Measurements from ENCODE around the gene CIDEA. TPM values are rescaled to one million over a fixed set of nuclear protein-coding genes. Genes with fewer than 3 reads are reported as not detected.
A peak's percentile ranks its signal among the peaks of the same experiment; 100 is the strongest.

The CIDEA gene
- total and polyA plus RNA-seq, 2 donors (not counting 1 experiment from before 2014, with no cell fraction given) = 0.12 to 1.7 TPM

DNA sequence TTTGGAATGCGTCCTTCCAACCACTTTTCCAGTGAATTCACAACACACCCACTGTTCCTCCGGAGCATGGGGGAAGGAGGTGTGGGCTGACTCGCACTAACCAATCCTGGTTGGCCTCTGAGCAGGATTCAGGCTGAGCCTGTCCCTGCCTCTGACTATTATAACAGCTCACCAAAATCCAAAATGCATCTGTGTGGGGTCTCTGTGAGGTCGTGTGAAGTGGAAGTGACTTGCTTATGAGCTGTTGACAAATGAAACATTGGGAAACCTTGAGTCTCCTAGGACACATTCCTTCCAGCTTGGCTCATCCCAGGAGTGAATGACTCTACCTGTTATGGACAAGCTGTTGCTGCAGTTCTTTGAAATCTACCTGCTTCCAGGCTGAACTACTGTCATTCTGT, 1.5 kb downstream of the CIDEA start:
- DNase-seq (ENCODE audit: low read depth in 2 of 2) = peak; percentile 13 to 64

DNA sequence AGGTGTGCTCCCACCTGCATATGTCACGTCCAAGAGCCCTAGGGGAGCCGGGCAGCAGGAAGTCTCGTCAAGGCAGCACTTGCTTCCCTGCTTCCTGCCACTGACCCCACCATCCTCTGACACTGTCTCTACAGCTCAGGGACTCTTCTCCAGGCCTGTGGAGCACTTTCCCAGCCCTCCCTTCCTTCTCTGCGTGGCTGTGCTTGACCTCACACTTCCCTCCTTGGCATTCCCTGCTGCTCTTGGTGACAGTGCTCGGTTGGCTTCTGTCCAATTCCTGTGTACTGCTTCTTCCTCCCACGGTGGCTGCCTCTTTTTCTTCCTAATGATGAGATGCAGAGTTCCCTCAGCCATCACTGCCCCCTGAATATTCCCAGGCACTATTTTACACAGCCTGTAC, 2.8 kb downstream of the CIDEA start:
- Histone ChIP-seq H3K9me3 (ENCODE audit: control insufficient read depth, insufficient read depth, low read depth, low read length) (no peaks in the 10 kb centered on the region), H3K36me3 (ENCODE audit: control insufficient read depth, insufficient read depth, low read length) (no peaks in the 10 kb centered on the region), H3K4me3 (replicated peaks in 1 of 4; ENCODE audit: control extremely low read depth in 1 of 4, insufficient read depth in 1 of 4, low read depth in 3 of 4, low read length in 4 of 4) (no peak overlapping the region), H2AFZ (ENCODE audit: low read length) (no peak overlapping the region), H3K27me3 (ENCODE audit: control insufficient read depth, insufficient read depth, low read length) (peaks cover 18% of the 10 kb centered on the region), H3K79me2 (ENCODE audit: control insufficient read depth, insufficient read depth, low read length) (no peaks in the 10 kb centered on the region), H3K4me2 (ENCODE audit: extremely low read depth, insufficient read depth, low read length) (no peak overlapping the region), H3K9ac (ENCODE audit: insufficient read depth, low read length) (no peak overlapping the region), H3K27ac (ENCODE audit: insufficient read depth, low read length) (no peak overlapping the region), H3K4me1 (ENCODE audit: control insufficient read depth, extremely low read depth, insufficient read depth, low read length) (peaks cover 19% of the 10 kb centered on the region), H4K20me1 (ENCODE audit: control insufficient read depth, extremely low read depth, insufficient read depth, low read length) (no peaks in the 10 kb centered on the region)
- TF ChIP-seq, protein P1, sequence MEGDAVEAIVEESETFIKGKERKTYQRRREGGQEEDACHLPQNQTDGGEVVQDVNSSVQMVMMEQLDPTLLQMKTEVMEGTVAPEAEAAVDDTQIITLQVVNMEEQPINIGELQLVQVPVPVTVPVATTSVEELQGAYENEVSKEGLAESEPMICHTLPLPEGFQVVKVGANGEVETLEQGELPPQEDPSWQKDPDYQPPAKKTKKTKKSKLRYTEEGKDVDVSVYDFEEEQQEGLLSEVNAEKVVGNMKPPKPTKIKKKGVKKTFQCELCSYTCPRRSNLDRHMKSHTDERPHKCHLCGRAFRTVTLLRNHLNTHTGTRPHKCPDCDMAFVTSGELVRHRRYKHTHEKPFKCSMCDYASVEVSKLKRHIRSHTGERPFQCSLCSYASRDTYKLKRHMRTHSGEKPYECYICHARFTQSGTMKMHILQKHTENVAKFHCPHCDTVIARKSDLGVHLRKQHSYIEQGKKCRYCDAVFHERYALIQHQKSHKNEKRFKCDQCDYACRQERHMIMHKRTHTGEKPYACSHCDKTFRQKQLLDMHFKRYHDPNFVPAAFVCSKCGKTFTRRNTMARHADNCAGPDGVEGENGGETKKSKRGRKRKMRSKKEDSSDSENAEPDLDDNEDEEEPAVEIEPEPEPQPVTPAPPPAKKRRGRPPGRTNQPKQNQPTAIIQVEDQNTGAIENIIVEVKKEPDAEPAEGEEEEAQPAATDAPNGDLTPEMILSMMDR (conservative IDR thresholded peaks at IDR 0.05 in 1 of 2, IDR thresholded peaks at IDR 0.05 in 1 of 2; ENCODE audit: low read depth in 1 of 2, low read length in 2 of 2) = no peak
- TF ChIP-seq EZH2 (IDR thresholded peaks at IDR 0.05; ENCODE audit: low read length, missing control alignments) = no peak
- peak in 1 of 2 donors; percentile 9 for DNase-seq (ENCODE audit: low read depth in 2 of 2)

More for the DNA sequence above, 1.5 kb downstream of the CIDEA start:
- Histone ChIP-seq H3K27me3 (ENCODE audit: control insufficient read depth, insufficient read depth, low read length) (peaks cover 25% of the 10 kb centered on the region), H3K27ac (ENCODE audit: insufficient read depth, low read length) (no peak overlapping the region), H3K36me3 (ENCODE audit: control insufficient read depth, insufficient read depth, low read length) (no peaks in the 10 kb centered on the region), H2AFZ (ENCODE audit: low read length) (no peak overlapping the region), H3K79me2 (ENCODE audit: control insufficient read depth, insufficient read depth, low read length) (no peaks in the 10 kb centered on the region), H3K9me3 (ENCODE audit: control insufficient read depth, insufficient read depth, low read depth, low read length) (no peaks in the 10 kb centered on the region), H3K4me3 (replicated peaks in 1 of 4; ENCODE audit: control extremely low read depth in 1 of 4, insufficient read depth in 1 of 4, low read depth in 3 of 4, low read length in 4 of 4) (no peak overlapping the region), H4K20me1 (ENCODE audit: control insufficient read depth, extremely low read depth, insufficient read depth, low read length) (no peaks in the 10 kb centered on the region), H3K9ac (ENCODE audit: insufficient read depth, low read length) (no peak overlapping the region), H3K4me2 (ENCODE audit: extremely low read depth, insufficient read depth, low read length) (no peak overlapping the region), H3K4me1 (ENCODE audit: control insufficient read depth, extremely low read depth, insufficient read depth, low read length) (peaks cover 19% of the 10 kb centered on the region)
- TF ChIP-seq, protein P1 (conservative IDR thresholded peaks at IDR 0.05 in 1 of 2, IDR thresholded peaks at IDR 0.05 in 1 of 2; ENCODE audit: low read depth in 1 of 2, low read length in 2 of 2) = no peak
- no peak for TF ChIP-seq EZH2 (IDR thresholded peaks at IDR 0.05; ENCODE audit: low read length, missing control alignments)

DNA sequence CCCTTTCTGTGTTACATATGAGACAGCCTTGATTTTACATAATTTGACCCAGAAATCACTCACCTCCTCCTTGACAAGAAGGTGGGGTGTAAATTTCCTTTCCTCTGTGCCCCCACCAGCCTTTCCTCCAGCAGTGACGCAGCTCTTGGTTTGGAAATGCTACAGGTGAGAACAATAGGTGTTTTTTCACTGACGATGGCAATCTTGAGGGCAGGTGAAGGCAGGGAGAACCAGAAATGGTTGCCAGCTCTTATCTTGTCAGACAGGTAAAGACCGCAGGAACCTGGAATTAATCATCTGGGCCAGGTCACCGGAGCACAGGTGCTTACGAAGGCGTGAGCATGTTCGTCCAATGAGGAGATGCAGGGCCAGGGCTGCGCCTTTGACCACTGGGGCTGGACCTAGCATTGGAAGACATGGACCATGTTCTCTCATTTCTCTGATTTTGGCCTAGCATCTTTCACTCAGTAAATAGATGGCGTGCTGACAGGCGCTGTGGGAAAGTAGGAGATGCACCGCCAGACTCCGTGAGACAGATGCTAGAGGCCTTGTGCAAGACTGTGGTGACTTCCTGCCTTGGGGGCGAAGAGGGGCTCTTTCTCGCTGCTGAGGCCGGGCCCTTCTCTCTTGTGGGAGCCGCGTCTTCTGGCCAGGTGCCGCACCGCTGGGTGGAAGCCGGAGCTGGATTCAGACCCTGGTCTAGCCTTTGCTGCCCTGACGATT, 4.0 kb downstream of the CIDEA start:
- Histone ChIP-seq H3K27me3 (ENCODE audit: control insufficient read depth, insufficient read depth, low read length) (peaks cover 13% of the 10 kb centered on the region), H3K4me1 (ENCODE audit: control insufficient read depth, extremely low read depth, insufficient read depth, low read length) (peaks cover 19% of the 10 kb centered on the region), H4K20me1 (ENCODE audit: control insufficient read depth, extremely low read depth, insufficient read depth, low read length) (no peaks in the 10 kb centered on the region), H2AFZ (ENCODE audit: low read length) (no peak overlapping the region), H3K36me3 (ENCODE audit: control insufficient read depth, insufficient read depth, low read length) (no peaks in the 10 kb centered on the region), H3K79me2 (ENCODE audit: control insufficient read depth, insufficient read depth, low read length) (no peaks in the 10 kb centered on the region), H3K4me3 (replicated peaks in 1 of 4; ENCODE audit: control extremely low read depth in 1 of 4, insufficient read depth in 1 of 4, low read depth in 3 of 4, low read length in 4 of 4) (no peak overlapping the region), H3K4me2 (ENCODE audit: extremely low read depth, insufficient read depth, low read length) (no peak overlapping the region), H3K9ac (ENCODE audit: insufficient read depth, low read length) (no peak overlapping the region), H3K27ac (ENCODE audit: insufficient read depth, low read length) (no peak overlapping the region), H3K9me3 (ENCODE audit: control insufficient read depth, insufficient read depth, low read depth, low read length) (no peaks in the 10 kb centered on the region)
- TF ChIP-seq, protein P1 (conservative IDR thresholded peaks at IDR 0.05 in 1 of 2, IDR thresholded peaks at IDR 0.05 in 1 of 2; ENCODE audit: low read depth in 1 of 2, low read length in 2 of 2) = no peak
- TF ChIP-seq EZH2 (IDR thresholded peaks at IDR 0.05; ENCODE audit: low read length, missing control alignments) = no peak
- DNase-seq (ENCODE audit: low read depth in 2 of 2) = no peak
